HEK293 (cell line): ENCODE data around the gene THBS3.

Source experiments
- CTCF ChIA-PET: fragments of 350-600 bp; formaldehyde crosslinking; extraction: SDS; loops from one replicate; lab custom pipeline; 2021; ENCODE audit warnings: antibody characterized with exemption; lab: Yijun Ruan, JAX
- POLR2A ChIA-PET: fragments of 300-600 bp; formaldehyde crosslinking; extraction: SDS; loops from one replicate; lab custom pipeline; 2020; ENCODE audit warnings: antibody characterized with exemption, inconsistent platforms; lab: Yijun Ruan, JAX
- H3K27ac ChIP-seq: fragments of 200-500 bp; sonication (Bioruptor generic); 2 replicates; pipeline ENCODE4 v1.5.1; 2014; ENCODE audit warnings: low read depth, low read length, control low read depth, inconsistent platforms; ENCODE audit errors: extremely low read depth
- H3K36me3 ChIP-seq, 2 experiments: fragments of 200-500 bp in 1 of 2; sonication (Bioruptor generic) in 1 of 2; 1 replicate in 1 of 2; 2 replicates in 1 of 2; pipeline ENCODE4 v1.5.1; 2014 to 2017; ENCODE audit warnings: inconsistent platforms in 2 of 2, low read length in 2 of 2; ENCODE audit not compliant: control insufficient read depth in 2 of 2, insufficient read depth in 1 of 2
- H3K4me1 ChIP-seq: fragments of 200-500 bp; sonication (Bioruptor generic); 2 replicates; pipeline ENCODE4 v1.5.1; 2014; ENCODE audit warnings: mild to moderate bottlenecking, low read length, inconsistent platforms; ENCODE audit not compliant: control insufficient read depth, insufficient read depth
- H3K4me3 ChIP-seq: 2 replicates; pipeline ENCODE4 v1.5.1; 2011; ENCODE audit warnings: low read depth, mild to moderate bottlenecking, control low read depth, low read length, moderate library complexity
- H3K9me3 ChIP-seq: fragments of 200-500 bp; sonication (Bioruptor generic); 2 replicates; pipeline ENCODE4 v1.5.1; 2014; ENCODE audit warnings: low read depth, low read length, inconsistent platforms; ENCODE audit not compliant: control insufficient read depth, insufficient read depth
- FEZF1 ChIP-seq: fragments of 450-650 bp; formaldehyde crosslinking; IDR thresholded peaks from 2 replicates; pipeline ENCODE4 v1.5.1; 2016; ENCODE audit warnings: missing biosample characterization, missing genetic modification characterization
- MZF1 ChIP-seq: fragments of 450-650 bp; formaldehyde crosslinking; IDR thresholded peaks from 2 replicates; pipeline ENCODE4 v1.5.1; 2017; ENCODE audit warnings: missing biosample characterization, missing genetic modification characterization, borderline replicate concordance
- PRDM10 ChIP-seq: fragments of 450-650 bp; formaldehyde crosslinking; IDR thresholded peaks from 2 replicates; pipeline ENCODE4 v1.5.1; 2016; ENCODE audit warnings: missing biosample characterization, missing genetic modification characterization
- SCRT2 ChIP-seq: fragments of 450-650 bp; formaldehyde crosslinking; IDR thresholded peaks from 2 replicates; pipeline ENCODE4 v1.5.1; 2016; ENCODE audit warnings: missing biosample characterization, missing genetic modification characterization
- ZBTB48 ChIP-seq: fragments of 450-650 bp; formaldehyde crosslinking; IDR thresholded peaks from 2 replicates; pipeline ENCODE4 v1.5.1; 2016; ENCODE audit warnings: missing biosample characterization, missing genetic modification characterization
- ZNF202 ChIP-seq: fragments of 450-650 bp; formaldehyde crosslinking; IDR thresholded peaks from 2 replicates; pipeline ENCODE4 v1.5.1; 2016; ENCODE audit warnings: missing biosample characterization, missing genetic modification characterization, borderline replicate concordance
- ZNF354C ChIP-seq: fragments of 450-650 bp; formaldehyde crosslinking; IDR thresholded peaks from 2 replicates; pipeline ENCODE4 v1.5.1; 2016; ENCODE audit warnings: missing biosample characterization, missing genetic modification characterization, low read depth, borderline replicate concordance
- ZNF362 ChIP-seq: fragments of 450-650 bp; formaldehyde crosslinking; IDR thresholded peaks from 2 replicates; pipeline ENCODE4 v1.5.1; 2016; ENCODE audit warnings: missing biosample characterization, missing genetic modification characterization
- ZNF449 ChIP-seq: fragments of 450-650 bp; formaldehyde crosslinking; IDR thresholded peaks from 2 replicates; pipeline ENCODE4 v1.5.1; 2017; ENCODE audit warnings: missing biosample characterization, mild to moderate bottlenecking, missing genetic modification characterization, moderate library complexity
- ZNF548 ChIP-seq: fragments of 450-650 bp; formaldehyde crosslinking; IDR thresholded peaks from 2 replicates; pipeline ENCODE4 v1.5.1; 2016; ENCODE audit warnings: missing biosample characterization, missing genetic modification characterization
- ZNF571 ChIP-seq: fragments of 450-650 bp; formaldehyde crosslinking; IDR thresholded peaks from 2 replicates; pipeline ENCODE4 v1.5.0; 2017; ENCODE audit warnings: missing biosample characterization, missing genetic modification characterization
- ZNF791 ChIP-seq: fragments of 450-650 bp; formaldehyde crosslinking; IDR thresholded peaks from 2 replicates; pipeline ENCODE4 v1.5.1; 2016; ENCODE audit warnings: missing biosample characterization, missing genetic modification characterization

The THBS3 gene

GRCh38 chr1:155196893-155197638, 10.6 kb downstream of the THBS3 start:
- Histone ChIP-seq H3K27ac (no peak overlapping the region), H3K4me3 (no peak overlapping the region)
- CTCF ChIA-PET: interaction anchor here (1.4 to 2.4 kb wide), 2 partner anchors 10 to 22 kb away, joined by 3 to 13 read pairs; partner anchors contain the start of gene THBS3

GRCh38 chr1:155196103-155196892, 11.4 kb downstream of the THBS3 start:
- CTCF ChIA-PET: interaction anchor here (0.9 to 3.3 kb wide), 3 partner anchors 11 to 54 kb away, joined by 5 to 13 read pairs (median 9); partner anchors contain the start of genes KRTCAP2 and THBS3
- POLR2A ChIA-PET: interaction anchor here (0.6 to 1.2 kb wide), 3 partner anchors 13 to 1308 kb away, joined by 3 to 4 read pairs (median 3); no protein-coding TSS in a partner anchor
- no peaks in the 10 kb centered on the region for H3K9me3 ChIP-seq
- peaks cover 3% of the 10 kb centered on the region; the same call in 1 of the 2 replicates for H3K4me1 ChIP-seq
- H3K4me3 ChIP-seq: no peak overlapping the region
- H3K27ac ChIP-seq: no peak overlapping the region
- TF ChIP-seq PRDM10 (tag by site-specific recombination) (peak; percentile 8; the same call in 1 of the 2 replicates), ZNF362 (tag by site-specific recombination) (no peak), ZNF791 (tag by site-specific recombination) (no peak), ZNF571 (tag by site-specific recombination) (no peak), ZBTB48 (tag by site-specific recombination) (0 out of 2 replicates have a peak, but pooled peaks have one; percentile 32), ZNF354C (tag by site-specific recombination) (no peak)
- H3K36me3 ChIP-seq: peaks cover 0 to 45% of the 10 kb centered on the region in 2 experiments; a peak in 1 of 3 replicates

More at GRCh38 chr1:155196893-155197638, 10.6 kb downstream of the THBS3 start:
- Histone ChIP-seq H3K36me3 (peaks cover 0 to 51% of the 10 kb centered on the region in 2 experiments; a peak in 1 of 3 replicates), H3K4me1 (peaks cover 3% of the 10 kb centered on the region; the same call in 1 of the 2 replicates), H3K9me3 (no peaks in the 10 kb centered on the region)
- TF ChIP-seq ZNF202 (tag by site-specific recombination): no peak
- no peak for TF ChIP-seq FEZF1 (tag by site-specific recombination)
- no peak for TF ChIP-seq ZNF548
- peak; percentile 48; the same call in 1 of the 2 replicates for TF ChIP-seq SCRT2 (tag by site-specific recombination)
- no peak for TF ChIP-seq ZNF449 (tag by site-specific recombination)
- no peak for TF ChIP-seq MZF1 (tag by site-specific recombination)
- POLR2A ChIA-PET: no interaction called here
